ENCODE data around the gene FTHL17. TPM values are rescaled to one million over a fixed set of nuclear protein-coding genes. Genes with fewer than 3 reads are reported as not detected.

The FTHL17 gene
- total RNA-seq, 1 experiment from 2014 or later: not detected

DNA sequence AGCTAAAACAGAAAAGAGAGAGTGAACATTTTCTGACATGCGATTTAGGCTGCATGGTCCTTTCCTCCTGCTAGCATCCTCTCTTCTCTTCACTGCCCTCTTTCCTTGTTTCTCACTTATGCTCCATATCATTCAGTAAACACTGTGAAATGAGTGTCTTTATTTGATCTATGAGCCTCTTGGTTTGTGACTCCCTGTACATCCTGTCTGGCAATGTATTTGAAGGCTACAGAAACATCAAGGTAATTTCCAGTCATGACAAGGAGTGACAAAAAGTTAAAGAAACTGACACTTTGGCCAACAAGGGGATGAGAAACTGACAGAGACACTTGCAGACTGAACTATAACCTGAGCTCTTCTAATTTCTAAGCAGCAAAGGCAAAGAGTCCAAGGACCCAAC, 8.7 kb downstream of the FTHL17 start:
- intact Hi-C loops (cut with micrococcal nuclease; ENCODE audit: unreplicated experiment) (no loop called here), in situ Hi-C loops (cut with HindIII; ENCODE audit: low pct_unique_long_range_greater_than_20kb, low sequenced_read_pairs) (no loop called here)
- DNase-seq (ENCODE audit: low read depth, low spot score) (no peak), ATAC-seq (no peak)
- POLR2A ChIA-PET: no interaction called here
- H3K27ac ChIP-seq (ENCODE audit: low read length): no peak overlapping the region
- TF ChIP-seq TCF7L2 (IDR thresholded peaks at IDR 0.05; ENCODE audit: low read depth, low read length): no peak
- TF ChIP-seq, protein P1, sequence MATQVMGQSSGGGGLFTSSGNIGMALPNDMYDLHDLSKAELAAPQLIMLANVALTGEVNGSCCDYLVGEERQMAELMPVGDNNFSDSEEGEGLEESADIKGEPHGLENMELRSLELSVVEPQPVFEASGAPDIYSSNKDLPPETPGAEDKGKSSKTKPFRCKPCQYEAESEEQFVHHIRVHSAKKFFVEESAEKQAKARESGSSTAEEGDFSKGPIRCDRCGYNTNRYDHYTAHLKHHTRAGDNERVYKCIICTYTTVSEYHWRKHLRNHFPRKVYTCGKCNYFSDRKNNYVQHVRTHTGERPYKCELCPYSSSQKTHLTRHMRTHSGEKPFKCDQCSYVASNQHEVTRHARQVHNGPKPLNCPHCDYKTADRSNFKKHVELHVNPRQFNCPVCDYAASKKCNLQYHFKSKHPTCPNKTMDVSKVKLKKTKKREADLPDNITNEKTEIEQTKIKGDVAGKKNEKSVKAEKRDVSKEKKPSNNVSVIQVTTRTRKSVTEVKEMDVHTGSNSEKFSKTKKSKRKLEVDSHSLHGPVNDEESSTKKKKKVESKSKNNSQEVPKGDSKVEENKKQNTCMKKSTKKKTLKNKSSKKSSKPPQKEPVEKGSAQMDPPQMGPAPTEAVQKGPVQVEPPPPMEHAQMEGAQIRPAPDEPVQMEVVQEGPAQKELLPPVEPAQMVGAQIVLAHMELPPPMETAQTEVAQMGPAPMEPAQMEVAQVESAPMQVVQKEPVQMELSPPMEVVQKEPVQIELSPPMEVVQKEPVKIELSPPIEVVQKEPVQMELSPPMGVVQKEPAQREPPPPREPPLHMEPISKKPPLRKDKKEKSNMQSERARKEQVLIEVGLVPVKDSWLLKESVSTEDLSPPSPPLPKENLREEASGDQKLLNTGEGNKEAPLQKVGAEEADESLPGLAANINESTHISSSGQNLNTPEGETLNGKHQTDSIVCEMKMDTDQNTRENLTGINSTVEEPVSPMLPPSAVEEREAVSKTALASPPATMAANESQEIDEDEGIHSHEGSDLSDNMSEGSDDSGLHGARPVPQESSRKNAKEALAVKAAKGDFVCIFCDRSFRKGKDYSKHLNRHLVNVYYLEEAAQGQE (IDR thresholded peaks at IDR 0.05; ENCODE audit: insufficient read depth in 1 of 2, low read depth in 2 of 2, low read length in 1 of 2): no peak
- no peak for TF ChIP-seq SIN3A (IDR thresholded peaks at IDR 0.05; ENCODE audit: borderline replicate concordance, insufficient read depth, low read depth, low read length)
- TF ChIP-seq, protein P2, sequence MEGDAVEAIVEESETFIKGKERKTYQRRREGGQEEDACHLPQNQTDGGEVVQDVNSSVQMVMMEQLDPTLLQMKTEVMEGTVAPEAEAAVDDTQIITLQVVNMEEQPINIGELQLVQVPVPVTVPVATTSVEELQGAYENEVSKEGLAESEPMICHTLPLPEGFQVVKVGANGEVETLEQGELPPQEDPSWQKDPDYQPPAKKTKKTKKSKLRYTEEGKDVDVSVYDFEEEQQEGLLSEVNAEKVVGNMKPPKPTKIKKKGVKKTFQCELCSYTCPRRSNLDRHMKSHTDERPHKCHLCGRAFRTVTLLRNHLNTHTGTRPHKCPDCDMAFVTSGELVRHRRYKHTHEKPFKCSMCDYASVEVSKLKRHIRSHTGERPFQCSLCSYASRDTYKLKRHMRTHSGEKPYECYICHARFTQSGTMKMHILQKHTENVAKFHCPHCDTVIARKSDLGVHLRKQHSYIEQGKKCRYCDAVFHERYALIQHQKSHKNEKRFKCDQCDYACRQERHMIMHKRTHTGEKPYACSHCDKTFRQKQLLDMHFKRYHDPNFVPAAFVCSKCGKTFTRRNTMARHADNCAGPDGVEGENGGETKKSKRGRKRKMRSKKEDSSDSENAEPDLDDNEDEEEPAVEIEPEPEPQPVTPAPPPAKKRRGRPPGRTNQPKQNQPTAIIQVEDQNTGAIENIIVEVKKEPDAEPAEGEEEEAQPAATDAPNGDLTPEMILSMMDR (IDR thresholded peaks at IDR 0.05): no peak
- no peak for TF ChIP-seq POLR2AphosphoS5 (IDR thresholded peaks at IDR 0.05; ENCODE audit: low read depth, low read length)
- CTCF ChIA-PET: no interaction called here
- no peaks in the 10 kb centered on the region for H3K9me3 ChIP-seq (ENCODE audit: control insufficient read depth, insufficient read depth, low read depth, low read length)
- H3K4me1 ChIP-seq (ENCODE audit: control insufficient read depth, insufficient read depth, low read length): no peaks in the 10 kb centered on the region
- no peaks in the 10 kb centered on the region for H3K27me3 ChIP-seq (ENCODE audit: control insufficient read depth, insufficient read depth, low read length)
- no TSS peak for BruUV-seq (replicated peaks)
- H3K36me3 ChIP-seq (ENCODE audit: control insufficient read depth, insufficient read depth, low read length): no peaks in the 10 kb centered on the region
- H3K4me3 ChIP-seq (ENCODE audit: low read depth in 2 of 2, low read length in 2 of 2): no peak overlapping the region

DNA sequence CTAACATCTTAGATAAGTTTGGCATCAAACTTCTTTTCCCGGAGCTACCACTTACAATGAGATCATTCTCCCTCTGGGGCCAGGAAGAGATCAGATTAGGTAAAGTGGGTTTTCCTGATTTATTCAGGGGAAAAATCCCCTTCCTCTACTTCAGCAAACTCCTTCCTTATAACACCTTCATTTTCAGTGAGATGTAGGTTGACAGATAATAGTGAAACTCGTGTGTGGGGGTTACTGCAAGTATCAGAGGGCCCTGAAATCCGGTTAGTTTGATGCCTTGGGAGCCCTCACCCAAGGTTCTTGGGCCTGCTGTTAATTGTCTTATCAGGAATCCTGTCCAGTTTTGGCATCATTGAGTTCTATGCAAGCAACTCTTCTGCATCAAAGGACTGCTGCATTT, 10.8 kb downstream of the FTHL17 start:
- no peak overlapping the region for H3K4me3 ChIP-seq (ENCODE audit: low read depth in 2 of 2, low read length in 2 of 2)
- ChIA-PET POLR2A (no interaction called here), CTCF (no interaction called here)
- DNase-seq (ENCODE audit: low read depth, low spot score) (no peak), ATAC-seq (no peak)
- H3K27ac ChIP-seq (ENCODE audit: low read length): no peak overlapping the region
- no peaks in the 10 kb centered on the region for H3K36me3 ChIP-seq (ENCODE audit: control insufficient read depth, insufficient read depth, low read length)
- intact Hi-C loops (cut with micrococcal nuclease; ENCODE audit: unreplicated experiment) (no loop called here), in situ Hi-C loops (cut with HindIII; ENCODE audit: low pct_unique_long_range_greater_than_20kb, low sequenced_read_pairs) (no loop called here)
- no peaks in the 10 kb centered on the region for H3K27me3 ChIP-seq (ENCODE audit: control insufficient read depth, insufficient read depth, low read length)
- H3K9me3 ChIP-seq (ENCODE audit: control insufficient read depth, insufficient read depth, low read depth, low read length): no peaks in the 10 kb centered on the region
- no TSS peak for BruUV-seq (replicated peaks)
- TF ChIP-seq TCF7L2 (IDR thresholded peaks at IDR 0.05; ENCODE audit: low read depth, low read length) (no peak), SIN3A (IDR thresholded peaks at IDR 0.05; ENCODE audit: borderline replicate concordance, insufficient read depth, low read depth, low read length) (no peak), POLR2AphosphoS5 (IDR thresholded peaks at IDR 0.05; ENCODE audit: low read depth, low read length) (no peak)
- TF ChIP-seq, protein P2 (IDR thresholded peaks at IDR 0.05): no peak
- TF ChIP-seq, protein P1 (IDR thresholded peaks at IDR 0.05; ENCODE audit: insufficient read depth in 1 of 2, low read depth in 2 of 2, low read length in 1 of 2): no peak
- no peaks in the 10 kb centered on the region for H3K4me1 ChIP-seq (ENCODE audit: control insufficient read depth, insufficient read depth, low read length)

Measured in Panc1 (cell line).